SKM-1 (cell line): ENCODE measurements around the gene SYT10.
"Not testable (repeated sequence)": the region's sequence is repeated elsewhere in the genome, so short reads cannot be mapped to it uniquely, and the experiment has no call there.

Experiments
- DNase-seq: peaks from one replicate; lab custom pipeline; 2025; ENCODE audit not compliant: unreplicated experiment; lab: John Stamatoyannopoulos, UW

SYT10 gene, protein sequence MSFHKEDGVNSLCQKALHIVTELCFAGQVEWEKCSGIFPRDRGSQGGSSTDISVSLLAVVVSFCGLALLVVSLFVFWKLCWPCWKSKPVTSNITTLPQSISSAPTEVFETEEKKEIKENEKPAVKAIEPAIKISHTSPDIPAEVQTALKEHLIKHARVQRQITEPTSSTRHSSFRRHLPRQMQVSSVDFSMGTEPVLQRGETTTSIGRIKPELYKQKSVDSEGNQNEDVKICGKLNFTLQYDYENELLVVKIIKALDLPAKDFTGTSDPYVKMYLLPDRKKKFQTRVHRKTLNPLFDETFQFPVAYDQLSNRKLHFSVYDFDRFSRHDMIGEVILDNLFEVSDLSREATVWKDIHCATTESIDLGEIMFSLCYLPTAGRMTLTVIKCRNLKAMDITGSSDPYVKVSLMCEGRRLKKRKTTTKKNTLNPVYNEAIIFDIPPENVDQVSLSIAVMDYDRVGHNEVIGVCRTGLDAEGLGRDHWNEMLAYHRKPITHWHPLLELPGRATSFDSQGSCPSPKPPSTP

DNA sequence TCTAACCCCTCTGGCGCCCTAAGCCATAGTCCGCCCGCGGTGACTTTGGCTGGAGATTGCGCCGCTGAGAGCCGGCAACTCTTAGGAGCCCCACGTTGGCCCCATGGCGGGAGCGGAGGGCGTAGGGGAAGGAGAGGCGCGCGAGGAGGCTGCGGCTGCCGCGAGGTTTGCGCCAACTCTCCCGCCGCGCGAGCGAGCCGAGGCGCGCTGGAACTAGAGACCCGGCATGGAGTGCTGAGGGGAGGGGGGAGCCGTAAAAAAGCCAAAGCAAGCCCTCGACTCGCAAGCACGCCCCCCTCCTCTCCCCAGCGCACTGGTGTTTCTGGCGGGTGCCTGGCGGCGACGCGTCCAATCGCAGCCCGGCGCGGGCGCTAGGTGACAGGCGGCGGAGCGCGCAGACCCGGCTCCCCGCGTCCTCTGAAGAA lies at the start of gene SYT10:
SYT10 (minus strand) TSS at position 233 of the 425 bp plus-strand sequence. CDS start 297 bp downstream, outside the sequence.
- no peak for DNase-seq

DNA sequence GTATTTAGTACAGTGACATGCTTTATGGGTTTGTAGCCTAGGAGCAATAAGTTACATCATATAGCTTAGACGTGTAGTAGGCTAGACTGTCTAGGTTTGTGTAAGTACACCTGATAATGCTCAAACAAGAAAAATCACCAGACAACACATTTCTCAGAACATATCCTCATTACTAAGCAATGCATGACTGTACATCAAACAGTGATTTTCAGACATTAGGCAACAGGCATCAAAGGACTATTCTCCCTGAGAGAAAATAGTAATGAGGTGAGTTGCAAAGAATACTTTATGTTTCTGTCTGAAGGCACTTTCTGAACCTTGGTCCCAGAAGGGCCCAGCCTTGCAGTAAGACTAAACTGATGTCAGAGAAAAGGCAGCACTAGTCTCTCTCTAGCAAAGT lies 48.4 kb upstream of the SYT10 start:
- DNase-seq, result no peak

DNA sequence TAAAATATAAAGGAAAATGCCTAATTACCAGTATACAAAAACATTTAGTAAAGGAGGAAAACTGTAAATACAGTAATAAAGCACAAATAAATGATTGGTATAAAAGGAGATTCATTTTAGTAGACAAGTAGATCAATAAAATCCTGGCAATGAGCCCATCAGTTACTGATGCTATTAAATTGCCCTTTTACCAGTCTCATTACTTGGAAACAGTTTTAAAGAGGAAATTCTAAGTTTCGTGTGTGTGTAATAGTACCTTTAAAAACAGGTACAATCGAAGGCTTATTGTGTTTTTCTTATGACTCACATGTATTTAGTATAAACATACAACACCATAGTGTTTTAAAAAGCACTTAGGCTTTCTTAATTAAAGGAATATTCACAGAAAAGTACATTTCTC lies 46.4 kb upstream of the SYT10 start:
- no peak for DNase-seq

DNA sequence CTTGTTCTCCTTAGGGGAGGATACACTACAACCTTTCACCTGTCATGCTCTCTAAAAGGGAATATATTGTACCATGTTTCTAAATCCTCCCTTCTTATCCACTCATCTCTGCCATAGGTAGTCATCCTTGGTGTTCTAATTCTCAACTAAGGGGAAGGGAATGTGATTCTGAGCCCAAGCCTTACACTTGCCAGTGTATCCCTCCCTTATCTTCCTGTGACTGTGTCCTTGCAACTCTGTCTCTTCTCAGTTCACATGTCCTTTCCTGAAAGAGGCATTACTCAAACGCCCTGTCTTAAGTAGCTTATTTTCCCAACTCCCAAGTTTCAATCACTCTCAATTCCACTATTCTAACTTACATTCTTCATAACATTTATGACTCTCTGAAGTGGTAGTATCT lies 44.5 kb upstream of the SYT10 start:
- DNase-seq, result no peak

DNA sequence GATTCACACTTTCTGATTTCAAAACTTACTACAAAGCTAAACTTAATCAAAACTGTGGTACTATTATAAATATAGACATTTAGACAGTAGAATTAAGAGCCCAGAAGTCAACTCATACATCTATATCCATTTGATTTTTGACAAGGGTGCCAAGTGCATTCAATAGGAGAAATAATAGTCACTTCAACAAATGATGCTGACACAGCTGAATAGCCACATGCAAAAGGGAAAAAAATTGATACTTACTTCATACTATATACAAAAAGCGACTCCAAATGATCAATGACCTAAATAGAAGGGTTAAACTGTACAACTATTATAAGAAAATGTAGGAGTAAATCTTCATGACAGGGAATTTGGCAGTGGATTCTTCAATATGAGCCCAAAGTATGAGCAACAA lies 40.7 kb upstream of the SYT10 start:
- DNase-seq, result no peak

DNA sequence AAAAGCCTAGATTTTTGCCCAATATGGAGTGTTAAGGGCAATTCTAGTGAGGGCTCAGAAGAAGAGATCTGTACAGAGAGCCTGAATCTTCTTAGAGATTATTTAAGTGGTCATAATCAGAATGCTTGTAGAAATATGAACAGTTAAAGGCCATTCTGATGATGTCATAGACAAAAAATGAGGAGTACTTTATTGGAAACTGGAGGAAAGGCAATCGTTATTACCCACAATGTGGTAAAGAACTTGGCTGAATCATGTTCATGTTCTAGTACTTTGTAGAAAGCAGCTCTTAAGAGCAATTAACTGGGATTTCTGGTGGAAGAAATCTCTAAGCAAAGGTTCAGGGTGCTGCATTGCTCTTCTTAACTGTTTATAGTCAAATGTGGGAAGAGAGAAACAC lies 36.4 kb upstream of the SYT10 start:
- DNase-seq, result no peak

DNA sequence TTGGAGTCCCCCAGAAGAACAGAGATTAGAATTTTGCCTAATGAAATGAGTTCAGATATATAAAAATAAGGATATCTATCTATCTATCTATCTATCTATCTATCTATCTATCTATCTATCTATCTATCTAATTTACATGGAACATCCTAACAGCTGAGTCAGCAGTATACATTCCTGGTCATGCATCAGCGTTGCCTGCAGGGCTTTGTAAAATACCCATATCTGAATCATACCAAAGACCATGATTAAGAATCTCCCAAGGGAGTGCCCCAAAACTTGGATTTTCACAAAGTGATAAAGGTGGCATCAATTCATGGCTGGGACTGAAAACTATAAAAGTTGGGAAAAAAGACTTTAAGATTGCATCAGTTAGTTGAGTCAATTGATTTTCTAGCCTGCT lies 32.7 kb upstream of the SYT10 start:
- DNase-seq, result no peak

DNA sequence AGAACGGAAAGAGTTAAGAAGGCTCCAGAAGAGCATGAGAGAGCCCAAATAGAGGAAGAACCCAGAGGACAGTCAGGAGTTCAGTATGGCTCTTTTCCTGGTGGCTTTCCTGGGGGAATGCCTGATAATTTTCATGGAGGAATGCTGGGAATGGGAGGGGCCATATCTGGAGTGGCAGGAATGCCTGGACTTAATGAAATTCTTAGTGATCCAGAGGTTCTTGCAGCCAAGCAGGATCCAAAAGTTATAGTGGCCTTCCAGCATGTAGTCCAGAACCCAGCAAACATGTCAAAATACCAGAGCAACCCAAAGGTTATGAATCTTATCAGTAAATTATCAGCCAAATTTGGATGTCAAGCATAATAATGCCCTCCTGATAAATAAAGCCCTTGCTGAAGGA lies 15.5 kb upstream of the SYT10 start:
- DNase-seq, result no peak

DNA sequence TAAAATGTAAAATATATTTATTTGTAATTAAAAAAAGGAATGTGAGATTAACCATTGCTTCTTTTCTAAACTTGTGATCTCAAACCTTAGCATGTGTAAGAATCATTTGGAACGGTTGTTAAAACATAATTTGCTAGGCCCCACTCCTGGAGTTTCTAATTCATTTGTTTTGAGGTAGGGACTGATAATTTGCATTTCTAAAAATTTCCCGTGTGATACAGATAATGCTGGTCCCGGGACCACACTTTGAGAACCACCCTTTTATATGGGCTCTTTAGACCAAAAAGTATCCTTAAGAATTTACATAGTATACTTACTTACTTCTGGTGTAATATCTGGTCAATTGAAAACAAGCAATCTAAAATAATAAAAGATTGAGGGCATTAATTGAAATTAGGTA lies 10.9 kb upstream of the SYT10 start:
- DNase-seq, result no peak

DNA sequence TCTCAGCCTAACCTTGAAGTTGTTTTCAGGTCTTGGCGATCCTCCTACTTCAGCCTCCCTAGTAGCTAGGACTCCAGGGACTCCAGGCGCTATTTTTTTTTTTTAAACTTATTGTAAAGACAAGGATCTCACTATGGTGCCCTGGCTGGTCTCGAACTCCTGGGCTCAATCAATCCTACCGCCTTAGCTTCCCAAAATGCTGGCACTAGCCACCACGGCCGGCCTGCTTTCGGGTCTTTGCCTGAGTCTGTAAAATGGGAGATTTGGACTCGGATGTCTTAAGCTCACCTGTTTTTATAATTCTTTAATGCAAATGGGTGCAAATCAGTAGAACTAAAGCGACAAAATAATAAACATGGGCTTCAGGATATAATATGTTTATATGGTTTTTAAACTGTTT lies 858 bp upstream of the SYT10 start:
- no peak for DNase-seq

DNA sequence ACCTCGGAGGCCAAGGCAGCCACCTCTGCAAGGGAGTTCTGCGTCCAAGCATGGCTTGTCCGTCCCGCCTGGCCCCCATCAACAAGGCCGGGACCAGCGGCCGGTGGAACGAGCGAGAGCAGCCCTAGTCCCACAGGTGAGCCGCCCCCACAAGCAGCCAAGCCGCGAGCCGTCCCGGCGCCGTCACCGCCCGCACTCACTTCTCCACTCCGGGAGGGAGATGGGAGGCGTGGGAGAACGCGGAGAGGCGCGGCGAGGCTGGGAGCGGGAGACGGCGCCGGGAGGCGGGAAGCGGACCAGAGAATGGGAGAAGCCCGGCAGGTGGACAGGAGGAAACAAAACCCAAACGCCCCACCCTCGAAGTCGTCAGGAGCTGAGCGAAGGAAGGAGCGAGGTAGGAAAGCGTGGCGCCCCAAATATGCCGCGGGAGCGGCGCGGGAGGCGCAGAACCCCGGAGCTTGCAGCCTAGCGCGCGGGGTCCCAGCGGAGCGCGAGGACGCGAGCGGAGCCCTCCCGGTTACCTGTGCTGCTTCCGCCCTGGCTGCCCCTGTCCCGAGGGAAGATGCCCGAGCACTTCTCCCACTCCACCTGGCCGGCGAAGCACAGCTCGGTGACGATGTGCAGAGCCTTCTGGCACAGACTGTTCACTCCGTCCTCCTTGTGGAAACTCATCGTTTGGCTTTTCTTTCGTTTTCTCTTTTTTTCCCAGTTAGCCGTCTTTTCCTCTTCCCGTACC lies 600 bp downstream of the SYT10 start:
- no peak for DNase-seq

DNA sequence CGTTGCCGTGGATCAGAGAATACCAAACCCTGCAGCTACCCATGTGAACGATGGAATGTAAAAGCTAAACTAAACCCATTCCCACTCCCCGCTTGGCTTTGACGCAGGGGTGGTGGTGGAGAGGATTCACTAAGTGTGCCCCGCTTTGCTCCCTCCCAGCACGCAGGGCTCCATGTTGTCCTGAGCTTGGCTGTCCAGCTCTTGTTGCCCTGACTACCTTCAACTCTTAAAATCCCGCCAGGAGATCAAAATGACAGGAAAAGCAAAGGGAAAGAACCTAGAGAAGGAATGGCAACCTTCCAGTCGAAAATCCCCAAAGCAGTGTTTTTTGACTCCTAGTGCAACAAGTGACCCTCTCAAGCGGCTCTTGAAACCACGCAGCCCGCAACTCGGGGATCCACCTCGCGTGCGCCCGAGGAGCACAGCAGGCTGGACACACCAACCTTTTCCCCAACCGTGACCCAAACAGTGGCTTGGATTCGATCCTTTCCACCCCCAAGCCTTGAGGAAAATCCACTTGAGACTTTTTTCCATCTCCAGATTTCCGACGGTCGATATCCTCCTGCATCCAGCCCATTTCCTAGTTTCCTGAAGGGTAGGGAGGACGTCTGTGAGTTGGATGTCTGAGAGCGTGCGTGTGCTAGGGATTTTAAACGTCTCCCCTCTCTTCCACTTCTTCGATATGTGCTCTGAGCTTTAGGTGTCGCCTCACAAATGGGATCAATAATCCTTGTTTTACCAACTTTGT lies 1.4 kb downstream of the SYT10 start:
- DNase-seq, result no peak

DNA sequence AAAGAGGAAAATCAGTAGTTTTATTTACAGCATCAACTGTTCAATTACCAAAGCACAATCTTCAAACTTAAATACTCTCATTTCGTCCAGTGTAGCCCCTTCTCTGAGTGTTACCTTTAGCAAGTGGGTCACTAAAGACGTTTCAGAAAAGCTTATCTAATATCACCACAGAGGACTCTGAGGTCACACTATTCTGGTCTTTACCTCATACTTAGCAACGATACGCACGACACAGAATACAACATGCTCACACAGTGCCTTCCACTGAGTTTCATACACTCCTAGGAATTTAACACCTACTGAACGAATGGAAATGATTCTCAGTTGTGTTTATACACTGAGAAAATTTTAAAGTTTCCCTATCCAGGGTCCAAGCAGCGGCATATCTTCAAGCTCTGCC lies 2.0 kb downstream of the SYT10 start:
- no peak for DNase-seq

DNA sequence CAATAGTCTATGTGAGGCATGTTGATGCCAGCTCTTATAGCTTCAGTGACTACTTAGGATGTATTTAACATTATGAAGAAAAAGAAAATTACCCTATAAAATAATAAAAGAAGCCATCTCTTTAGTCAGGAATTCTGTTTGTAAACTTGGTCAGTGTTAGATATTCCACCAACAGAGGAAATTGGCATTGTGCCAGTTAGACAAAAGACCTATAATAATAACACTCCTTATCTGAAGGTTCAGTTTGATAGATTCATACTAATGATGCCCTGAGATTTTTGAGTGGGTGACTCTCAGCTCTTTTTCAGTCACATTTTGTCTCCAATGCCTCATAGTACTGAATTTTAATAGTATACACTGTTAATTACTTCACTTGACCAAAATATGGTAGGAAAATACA lies 6.6 kb downstream of the SYT10 start:
- DNase-seq, result no peak

DNA sequence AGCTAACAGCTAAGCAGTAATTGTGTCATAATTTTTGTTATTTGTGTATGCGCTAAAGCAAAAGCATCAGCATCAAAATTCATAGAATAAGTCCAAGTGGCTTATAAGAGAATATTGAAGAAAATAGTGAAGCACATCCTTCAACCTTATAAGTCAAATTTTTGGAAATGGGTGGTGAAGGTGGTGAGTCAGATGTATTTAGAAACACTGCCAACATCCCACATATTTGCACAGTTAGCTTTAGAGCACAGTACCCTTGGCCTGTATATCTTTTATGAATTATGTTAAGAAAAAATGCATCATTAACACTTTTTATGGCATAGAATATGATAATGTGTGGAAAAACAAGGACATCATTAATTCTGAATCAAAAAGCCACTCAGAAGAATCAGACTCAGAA lies 8.0 kb downstream of the SYT10 start:
- no peak for DNase-seq

DNA sequence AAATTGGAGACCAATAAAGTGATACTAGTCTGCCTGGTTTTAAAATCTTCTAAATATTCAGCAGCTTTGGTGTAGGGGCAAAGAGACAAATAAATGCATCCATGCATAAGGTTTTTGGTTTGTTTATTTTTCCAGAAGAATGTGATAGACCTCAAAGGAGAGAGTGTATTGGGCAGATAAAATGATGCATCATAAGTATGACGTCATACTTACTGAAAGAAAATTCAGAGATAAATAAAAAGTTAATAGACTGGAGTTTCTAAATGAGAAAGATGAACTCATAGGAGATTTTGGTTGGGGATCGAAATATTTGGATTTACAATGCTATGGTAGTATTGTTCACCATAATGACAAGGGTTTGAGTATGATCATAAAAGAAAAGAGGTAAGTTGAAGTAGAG lies 10.2 kb downstream of the SYT10 start:
- DNase-seq, result no peak

DNA sequence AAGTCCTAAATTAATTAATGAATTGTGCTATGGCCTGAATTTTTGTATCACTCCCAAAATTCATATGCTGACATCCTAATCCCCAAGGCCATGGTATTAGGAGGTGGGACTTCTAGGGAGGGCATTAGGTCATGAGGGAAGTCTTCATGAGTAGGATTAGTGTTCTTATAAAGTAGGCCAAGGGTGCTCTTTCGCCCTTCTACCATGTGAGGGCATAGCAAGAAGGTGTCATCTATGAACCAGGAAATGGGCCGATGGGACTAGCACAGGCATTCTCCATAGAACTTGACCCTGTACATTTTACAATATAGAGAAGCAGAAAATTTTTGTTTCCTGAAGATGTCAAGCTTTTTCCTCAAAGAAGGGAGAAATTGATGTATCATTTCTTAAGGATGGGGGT lies 12.5 kb downstream of the SYT10 start:
- DNase-seq, result no peak

DNA sequence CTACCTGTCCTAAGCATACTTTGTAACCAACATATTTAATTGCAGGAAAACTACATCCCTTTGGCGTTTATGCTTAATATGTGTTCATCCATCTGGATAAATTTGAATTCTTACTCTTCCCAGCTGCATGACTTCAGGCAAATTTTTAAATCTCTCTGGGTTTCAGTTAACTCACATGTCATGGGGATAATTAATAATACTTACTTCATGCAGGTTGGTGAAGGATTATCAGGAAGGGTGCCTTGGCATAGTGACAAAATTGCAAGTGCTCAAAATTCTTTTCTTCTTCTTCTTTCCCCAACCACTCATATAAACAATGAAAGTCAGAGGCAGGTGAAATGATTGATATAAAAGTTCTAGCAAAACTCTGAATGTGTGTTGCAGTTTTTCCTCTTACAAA lies 15.9 kb downstream of the SYT10 start:
- no peak for DNase-seq

DNA sequence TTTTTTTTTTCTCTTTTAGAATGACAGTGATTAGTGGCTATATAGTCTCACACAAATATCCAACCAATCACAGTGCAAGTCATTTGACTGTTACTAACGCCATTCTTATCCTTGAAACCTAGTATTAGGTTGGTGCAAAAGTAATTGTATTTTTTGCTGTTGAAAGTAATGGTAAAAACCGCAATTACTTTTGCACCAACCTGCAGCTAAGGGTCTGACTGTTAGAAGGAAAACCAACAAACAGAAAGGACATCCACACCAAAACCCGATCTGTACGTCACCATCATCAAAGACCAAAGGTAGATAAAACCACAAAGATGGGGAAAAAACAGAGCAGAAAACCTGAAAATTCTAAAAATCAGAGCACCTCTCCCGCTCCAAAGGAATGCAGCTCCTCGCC lies 27.2 kb downstream of the SYT10 start:
- DNase-seq, result not testable (repeated sequence)

DNA sequence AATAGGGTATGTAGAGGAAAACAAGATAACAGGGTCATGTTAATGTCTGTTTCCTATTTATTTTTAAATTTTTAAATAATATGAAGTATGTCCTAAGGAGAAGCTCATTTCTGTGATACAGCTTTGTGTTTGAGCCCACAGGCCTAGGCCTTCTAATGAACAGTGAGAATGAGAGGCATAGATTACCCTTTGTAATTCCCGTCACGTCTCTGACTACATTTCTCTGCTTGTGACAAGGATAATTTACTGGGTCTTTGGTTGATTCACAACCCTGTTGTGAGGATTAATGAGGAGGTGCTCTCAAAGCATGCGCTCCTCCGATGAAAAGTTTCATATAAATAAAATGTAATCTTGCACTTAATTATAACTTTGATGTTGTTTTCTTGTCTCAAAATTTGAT lies 56.1 kb downstream of the SYT10 start:
- no peak for DNase-seq

DNA sequence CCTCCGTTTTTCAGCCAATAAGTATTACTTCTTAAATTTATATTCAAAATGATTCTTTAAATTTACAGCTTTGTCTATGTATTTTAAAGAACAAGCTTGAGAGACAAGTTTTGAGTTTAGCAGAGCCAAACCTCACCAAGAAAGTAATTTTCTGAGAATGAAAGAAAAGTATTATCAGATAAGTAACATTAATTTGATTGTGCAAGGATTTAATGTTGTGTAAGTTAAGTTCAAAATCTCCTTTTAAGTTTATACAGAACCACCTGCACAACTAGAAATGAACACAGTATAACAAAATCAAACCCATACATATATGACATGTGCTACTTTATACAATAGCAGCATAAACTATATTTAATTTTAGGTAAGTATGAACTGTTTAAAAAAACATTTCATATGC lies 63.5 kb downstream of the SYT10 start:
- no peak for DNase-seq

DNA sequence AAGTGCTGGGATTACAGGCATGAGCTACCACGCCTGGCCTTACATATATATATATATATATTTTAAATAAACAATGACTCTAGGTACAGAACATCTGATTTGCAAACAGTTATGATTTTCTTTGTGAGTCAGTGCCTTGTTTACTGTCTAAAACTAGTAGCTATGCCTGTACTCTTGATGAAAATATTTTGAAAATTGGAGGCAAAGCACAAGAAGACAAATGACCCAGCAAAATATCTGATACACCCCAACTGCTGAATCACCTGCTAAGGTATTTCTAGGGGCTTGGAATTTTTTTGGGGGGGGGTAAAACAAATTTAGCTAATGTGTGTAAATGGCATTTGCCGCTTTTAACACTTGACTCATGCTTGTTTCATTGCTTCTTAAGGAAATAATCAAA lies 69.3 kb downstream of the SYT10 start:
- DNase-seq, result no peak
